GM23248 (cell line): ENCODE measurements around the gene CLOCK.

Experiments
- EZH2 ChIP-seq: fragments of 200-600 bp; sonication (generic); IDR thresholded peaks from 2 replicates; pipeline ENCODE4 v1.6.1; 2018; ENCODE audit warnings: antibody characterized with exemption, mild to moderate bottlenecking; ENCODE audit not compliant: insufficient read depth, poor library complexity, severe bottlenecking
- EZH2phosphoT487 ChIP-seq: fragments of 200-600 bp; sonication (generic); IDR thresholded peaks from 2 replicates; pipeline ENCODE4 v1.6.1; 2018; ENCODE audit warnings: antibody characterized with exemption, moderate library complexity, mild to moderate bottlenecking, low read depth; ENCODE audit not compliant: insufficient read depth

- TF ChIP-seq EZH2phosphoT487 (no peak), EZH2 (no peak)
Observed at GRCh38 chr4:55503169-55503568, 43.5 kb downstream of the CLOCK start.
